HEK293T (cell line): ENCODE results near the gene KPTN.

Experiments used
- CTCF ChIA-PET: fragments of 350-600 bp; formaldehyde crosslinking; extraction: SDS; loops from one replicate; lab custom pipeline; 2021; ENCODE audit warnings: antibody characterized with exemption, inconsistent platforms; lab: Yijun Ruan, JAX
- POLR2A ChIA-PET: fragments of 350-600 bp; formaldehyde crosslinking; extraction: SDS; loops from one replicate; lab custom pipeline; 2020; ENCODE audit warnings: antibody characterized with exemption, inconsistent platforms; lab: Yijun Ruan, JAX
- DNase-seq: peaks from one replicate; pipeline ENCODE4 v3.0.0; 2012; ENCODE audit warnings: mixed read lengths; ENCODE audit errors: extremely low spot score
- ARNT ChIP-seq: fragments of 450-650 bp; IDR thresholded peaks from 2 replicates; pipeline ENCODE4 v1.6.1; 2017; ENCODE audit warnings: mild to moderate bottlenecking
- BHLHE40 ChIP-seq: fragments of 450-650 bp; IDR thresholded peaks from 2 replicates; pipeline ENCODE4 v1.6.1; 2016; ENCODE audit warnings: mild to moderate bottlenecking, moderate library complexity, borderline replicate concordance
- CTBP1 ChIP-seq: fragments of 450-650 bp; IDR thresholded peaks from 2 replicates; pipeline ENCODE4 v1.6.1; 2016; ENCODE audit warnings: borderline replicate concordance
- ELF4 ChIP-seq: fragments of 450-650 bp; IDR thresholded peaks from 2 replicates; pipeline ENCODE4 v1.6.1; 2017; ENCODE audit warnings: antibody characterized with exemption
- FOXA1 ChIP-seq: fragments of 450-650 bp; IDR thresholded peaks from 2 replicates; pipeline ENCODE4 v1.6.1; 2016; ENCODE audit warnings: mild to moderate bottlenecking
- FOXK2 ChIP-seq: fragments of 450-650 bp; IDR thresholded peaks from 2 replicates; pipeline ENCODE4 v1.6.1; 2016; ENCODE audit warnings: mild to moderate bottlenecking
- FOXM1 ChIP-seq: fragments of 450-650 bp; IDR thresholded peaks from 2 replicates; pipeline ENCODE4 v1.6.1; 2017; ENCODE audit warnings: mild to moderate bottlenecking, borderline replicate concordance
- HDGF ChIP-seq: fragments of 450-650 bp; IDR thresholded peaks from 2 replicates; pipeline ENCODE4 v1.6.1; 2017; ENCODE audit warnings: antibody characterized with exemption, borderline replicate concordance
- L3MBTL2 ChIP-seq: fragments of 450-650 bp; conservative IDR thresholded peaks from 2 replicates; pipeline ENCODE4 v1.6.1; 2016; ENCODE audit warnings: mild to moderate bottlenecking
- LEF1 ChIP-seq: fragments of 450-650 bp; IDR thresholded peaks from 2 replicates; pipeline ENCODE4 v1.6.1; 2017; ENCODE audit warnings: mild to moderate bottlenecking, borderline replicate concordance
- NFRKB ChIP-seq: fragments of 450-650 bp; IDR thresholded peaks from 2 replicates; pipeline ENCODE4 v1.6.1; 2016; ENCODE audit warnings: mild to moderate bottlenecking, moderate library complexity
- SP1 ChIP-seq: fragments of 450-650 bp; IDR thresholded peaks from 2 replicates; pipeline ENCODE4 v1.6.1; 2017
- SUZ12 ChIP-seq: fragments of 450-650 bp; IDR thresholded peaks from 2 replicates; pipeline ENCODE4 v1.6.1; 2016; ENCODE audit warnings: mild to moderate bottlenecking
- TARDBP ChIP-seq: fragments of 450-650 bp; IDR thresholded peaks from 2 replicates; pipeline ENCODE4 v1.6.1; 2016
- ZNF384 ChIP-seq: fragments of 450-650 bp; IDR thresholded peaks from 2 replicates; pipeline ENCODE4 v1.6.1; 2016
- TF ChIP-seq, protein P1 (sequence below): fragments of 450-650 bp; IDR thresholded peaks from 2 replicates; pipeline ENCODE4 v1.6.1; 2016

The KPTN gene

DNA sequence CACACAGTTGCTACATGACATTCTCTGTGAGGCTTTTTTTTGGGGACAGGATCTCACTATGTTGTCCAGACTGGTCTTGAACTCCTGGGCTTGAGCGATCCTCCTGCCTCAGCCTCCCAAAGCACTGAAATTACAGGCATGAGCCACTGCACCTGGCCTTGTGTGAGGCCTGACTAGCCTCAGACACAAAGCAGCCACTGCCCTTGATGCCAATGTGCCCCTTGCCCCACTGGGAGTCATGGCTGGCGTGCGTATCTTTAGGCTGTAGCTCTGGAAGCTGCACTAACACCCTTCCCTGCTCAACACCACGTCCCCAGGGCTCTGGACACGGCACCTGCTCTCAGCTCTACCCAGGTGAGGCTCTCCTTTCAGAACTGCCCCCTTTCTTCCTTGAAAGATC is 14.5 kb upstream of the KPTN start:
- POLR2A ChIA-PET = no interaction called here
- DNase-seq = no peak
- TF ChIP-seq SUZ12 = no peak
- TF ChIP-seq SP1 = no peak
- TF ChIP-seq, protein P1, sequence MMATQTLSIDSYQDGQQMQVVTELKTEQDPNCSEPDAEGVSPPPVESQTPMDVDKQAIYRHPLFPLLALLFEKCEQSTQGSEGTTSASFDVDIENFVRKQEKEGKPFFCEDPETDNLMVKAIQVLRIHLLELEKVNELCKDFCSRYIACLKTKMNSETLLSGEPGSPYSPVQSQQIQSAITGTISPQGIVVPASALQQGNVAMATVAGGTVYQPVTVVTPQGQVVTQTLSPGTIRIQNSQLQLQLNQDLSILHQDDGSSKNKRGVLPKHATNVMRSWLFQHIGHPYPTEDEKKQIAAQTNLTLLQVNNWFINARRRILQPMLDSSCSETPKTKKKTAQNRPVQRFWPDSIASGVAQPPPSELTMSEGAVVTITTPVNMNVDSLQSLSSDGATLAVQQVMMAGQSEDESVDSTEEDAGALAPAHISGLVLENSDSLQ = no peak
- no peak for TF ChIP-seq CTBP1
- TF ChIP-seq FOXK2 = no peak
- no peak for TF ChIP-seq HDGF
- TF ChIP-seq LEF1 = no peak
- no peak for TF ChIP-seq NFRKB
- TF ChIP-seq ELF4 = no peak
- TF ChIP-seq TARDBP = no peak
- TF ChIP-seq FOXA1 = no peak
- TF ChIP-seq FOXM1 = no peak
- no peak for TF ChIP-seq ARNT
- CTCF ChIA-PET = no interaction called here

- TF ChIP-seq NFRKB = no peak
- no peak for TF ChIP-seq SUZ12
- no peak for TF ChIP-seq LEF1
- TF ChIP-seq, protein P1 = no peak
- no peak for TF ChIP-seq TARDBP
- TF ChIP-seq FOXK2 = no peak
- no peak for TF ChIP-seq FOXA1
- ChIA-PET CTCF (no interaction called here), POLR2A (no interaction called here)
- DNase-seq = no peak
Measured at GRCh38 chr19:47497821-47498520, 14.0 kb upstream of the KPTN start.

DNA sequence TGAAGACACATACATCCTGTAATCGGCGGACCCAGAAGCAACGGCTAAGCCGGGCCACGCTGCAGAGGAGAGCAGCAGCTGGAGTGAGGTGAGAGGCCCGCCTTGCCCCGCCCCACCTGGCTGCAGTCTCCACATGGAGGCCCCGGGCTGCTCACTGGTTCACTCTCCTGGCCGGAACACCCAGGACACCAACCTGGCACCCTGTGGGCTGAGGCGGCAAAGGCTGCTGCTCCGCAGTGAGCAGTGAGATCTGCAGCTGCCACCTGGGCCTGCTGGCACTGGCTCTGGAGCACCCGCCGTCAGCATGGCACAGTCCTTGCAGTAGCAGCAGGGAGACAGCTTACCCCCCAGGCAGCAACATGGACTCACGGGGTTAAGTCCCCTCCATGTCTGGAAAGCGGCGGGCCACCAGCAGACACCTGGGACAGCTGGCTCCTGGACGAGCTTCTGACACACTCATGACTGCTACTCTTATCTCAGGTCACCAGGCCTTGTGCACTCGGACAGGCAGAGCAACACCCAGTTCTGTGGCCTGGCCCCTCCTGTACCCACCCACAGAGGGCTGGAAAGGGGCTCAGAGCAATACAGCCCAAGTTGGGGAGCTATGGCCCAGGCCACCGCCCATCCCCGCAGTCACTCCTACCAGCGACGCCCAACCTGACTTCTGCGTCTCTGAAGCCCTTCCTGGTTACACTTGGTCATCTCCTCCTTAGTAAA is 13.2 kb upstream of the KPTN start:
- CTCF ChIA-PET = no interaction called here
- POLR2A ChIA-PET = no interaction called here
- TF ChIP-seq FOXK2 (no peak), CTBP1 (no peak), FOXA1 (no peak), L3MBTL2 (no peak), ELF4 (no peak), NFRKB (no peak), HDGF (no peak)
- no peak for DNase-seq

DNA sequence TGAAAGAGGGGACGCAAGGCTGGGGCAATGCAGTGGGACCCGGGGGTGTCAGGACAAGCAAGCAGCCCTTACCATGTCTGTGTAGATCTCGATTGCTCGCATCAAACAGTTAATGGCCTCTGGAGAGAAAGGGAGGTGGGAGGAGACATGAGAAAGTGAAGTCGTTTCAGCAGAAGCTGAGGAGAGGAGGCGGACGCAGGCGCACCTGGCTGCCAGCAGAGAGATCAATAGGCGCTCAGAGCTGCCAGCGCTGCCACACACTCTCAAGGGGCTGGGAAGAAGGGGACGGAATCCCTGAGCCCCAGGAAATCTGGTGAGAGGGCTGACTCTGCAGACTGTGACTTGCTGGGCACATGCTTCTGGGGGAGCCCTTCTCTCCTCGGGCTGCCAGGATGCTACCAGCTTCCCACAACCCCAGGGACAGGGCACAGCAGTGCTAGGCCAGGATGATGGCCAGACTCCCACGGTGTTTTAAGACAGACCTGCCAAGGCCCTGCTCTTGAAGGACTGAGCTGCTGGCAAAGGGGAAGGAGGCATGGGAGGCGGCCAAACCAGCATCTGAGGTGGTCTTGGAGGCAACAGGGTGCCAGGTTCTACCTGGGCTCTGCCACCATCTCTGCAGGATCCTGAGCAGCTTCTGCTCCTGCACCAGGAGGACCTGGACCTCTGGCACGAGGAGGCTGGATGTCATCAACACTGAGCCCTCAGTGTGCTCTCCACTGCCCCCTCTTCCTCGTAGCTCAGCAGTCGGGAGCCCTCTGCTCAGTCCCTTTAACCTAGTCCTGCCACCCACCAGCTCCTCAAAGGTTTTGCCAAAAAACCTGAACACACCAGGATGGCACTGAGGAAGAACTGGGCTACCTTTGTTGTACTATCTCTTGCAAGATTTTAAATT is 11.7 kb upstream of the KPTN start:
- no peak for TF ChIP-seq HDGF
- TF ChIP-seq NFRKB = no peak
- no peak for TF ChIP-seq LEF1
- no peak for TF ChIP-seq SP1
- no peak for TF ChIP-seq SUZ12
- no peak for DNase-seq
- ChIA-PET POLR2A (interaction anchor here (0.6 kb wide), 1 partner anchor 20 kb away, joined by 4 read pairs; the partner anchor contains the start of gene NAPA), CTCF (interaction anchor here (0.8 to 1.0 kb wide), 2 partner anchors 12 to 26 kb away, joined by 3 read pairs; partner anchors contain the start of gene KPTN)

- DNase-seq = no peak
- TF ChIP-seq NFRKB (no peak), FOXA1 (no peak), CTBP1 (no peak), L3MBTL2 (no peak)
- CTCF ChIA-PET = no interaction called here
- POLR2A ChIA-PET = no interaction called here
Measured at GRCh38 chr19:47494729-47495128, 10.7 kb upstream of the KPTN start.

GRCh38 chr19:47494211-47494547 is 10.2 kb upstream of the KPTN start:
- DNase-seq = no peak
- ChIA-PET POLR2A (no interaction called here), CTCF (no interaction called here)
- no peak for TF ChIP-seq FOXA1
- TF ChIP-seq FOXK2 = no peak
- no peak for TF ChIP-seq FOXM1
- TF ChIP-seq NFRKB = no peak
- no peak for TF ChIP-seq CTBP1
- TF ChIP-seq, protein P1 = no peak
- TF ChIP-seq TARDBP = no peak
- TF ChIP-seq ELF4 = no peak
- no peak for TF ChIP-seq LEF1
- no peak for TF ChIP-seq L3MBTL2
- TF ChIP-seq SP1 = no peak
- TF ChIP-seq ARNT = no peak
- TF ChIP-seq HDGF = no peak
- no peak for TF ChIP-seq SUZ12
- TF ChIP-seq ZNF384 = no peak
- TF ChIP-seq BHLHE40 = no peak
